CD1c-positive myeloid dendritic cell (primary cell): Measurements from ENCODE around the gene TAX1BP3.

Source experiments
- DNase-seq: peaks from one replicate; pipeline ENCODE4 v3.0.0-alpha.2; 2016; ENCODE audit errors: extremely low spot score

TAX1BP3 gene

DNA sequence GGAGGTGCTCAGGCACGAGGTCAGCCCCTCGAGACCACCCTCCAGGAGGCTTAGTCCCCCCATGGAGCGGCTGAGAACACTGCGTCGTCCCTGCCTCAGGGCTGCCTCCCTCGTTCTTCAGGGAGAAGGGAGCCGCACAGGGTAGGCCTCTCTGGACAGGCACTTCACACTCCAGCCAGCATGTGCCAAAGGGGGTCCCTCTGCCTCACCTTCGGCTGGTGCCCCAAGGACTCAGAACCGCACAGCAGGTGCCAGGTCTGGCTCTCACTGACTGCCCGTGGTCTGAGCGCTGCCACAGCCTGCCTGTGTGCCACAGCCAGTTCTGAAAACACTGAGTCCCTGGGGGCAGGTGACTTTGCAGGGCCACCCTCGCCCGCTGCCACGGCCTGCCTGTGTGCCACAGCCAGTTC is 20.5 kb upstream of the TAX1BP3 start:
- no peak for DNase-seq

DNA sequence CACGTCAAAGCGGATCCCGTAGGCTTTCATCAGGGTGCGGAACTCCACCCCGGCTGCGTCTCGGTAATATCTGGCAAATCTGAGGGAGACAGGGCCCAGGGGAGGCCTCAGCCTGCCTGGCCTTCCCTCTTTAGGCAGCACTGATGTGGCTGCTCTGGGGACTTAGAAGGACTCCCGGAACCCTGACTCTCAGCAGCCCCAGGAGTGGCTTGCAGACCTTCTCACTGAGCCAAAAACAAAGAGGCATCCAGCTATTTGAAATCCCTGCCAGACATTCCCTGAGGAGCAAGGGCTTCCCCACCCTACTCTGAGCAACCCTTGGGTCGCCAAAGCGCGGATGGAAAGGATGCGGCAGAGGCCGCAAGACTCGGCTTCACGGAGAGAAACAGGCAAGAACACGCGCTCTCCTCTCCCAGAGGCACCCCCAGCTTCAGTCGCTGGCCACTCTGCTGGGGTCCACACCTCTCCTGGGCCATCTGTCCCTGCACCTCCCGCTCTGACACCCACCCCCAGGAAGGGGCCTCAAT is 19.7 kb upstream of the TAX1BP3 start:
- no peak for DNase-seq

DNA sequence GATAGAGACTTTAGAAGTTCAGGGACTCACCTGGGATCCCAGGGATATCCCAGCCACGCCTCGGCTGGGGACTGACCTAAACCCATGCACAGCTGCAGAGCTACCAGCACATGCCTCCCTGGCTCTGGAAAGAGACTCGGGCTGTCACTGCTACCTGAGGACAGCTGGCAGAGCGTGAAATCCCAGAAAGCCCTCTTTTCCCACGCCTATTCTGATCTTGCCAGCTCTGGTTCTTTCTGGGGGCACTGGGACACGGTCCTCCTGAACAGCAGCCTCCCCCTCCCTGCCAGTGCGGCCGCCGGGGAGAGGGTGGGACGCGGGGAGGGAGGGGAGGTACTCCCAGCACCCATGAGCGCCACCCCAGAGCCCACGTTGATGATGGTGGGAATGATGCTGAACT is 16.8 kb upstream of the TAX1BP3 start:
- DNase-seq: no peak

DNA sequence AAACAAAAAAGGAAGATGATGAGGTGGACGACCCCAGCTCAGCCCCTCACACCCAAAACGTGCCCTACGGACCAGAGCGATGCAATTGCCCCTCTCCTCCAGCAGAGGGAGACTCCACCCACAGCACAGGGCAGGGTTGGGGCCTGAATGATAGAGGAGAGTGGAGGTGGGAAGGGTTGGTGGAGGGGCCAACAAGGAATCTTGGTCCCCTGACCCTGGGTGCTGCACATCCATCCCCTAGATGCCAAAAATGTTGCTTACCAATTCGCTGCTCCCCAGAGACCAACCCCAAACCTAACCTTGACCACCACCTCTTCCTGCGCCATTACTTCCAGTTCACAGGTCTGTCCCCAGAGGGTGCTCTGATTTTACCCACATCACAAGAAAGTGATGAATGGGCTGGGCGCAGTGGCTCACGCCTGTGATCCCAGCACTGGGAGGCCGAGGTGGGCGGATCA is 14.7 kb upstream of the TAX1BP3 start:
- DNase-seq: peak; percentile 68

DNA sequence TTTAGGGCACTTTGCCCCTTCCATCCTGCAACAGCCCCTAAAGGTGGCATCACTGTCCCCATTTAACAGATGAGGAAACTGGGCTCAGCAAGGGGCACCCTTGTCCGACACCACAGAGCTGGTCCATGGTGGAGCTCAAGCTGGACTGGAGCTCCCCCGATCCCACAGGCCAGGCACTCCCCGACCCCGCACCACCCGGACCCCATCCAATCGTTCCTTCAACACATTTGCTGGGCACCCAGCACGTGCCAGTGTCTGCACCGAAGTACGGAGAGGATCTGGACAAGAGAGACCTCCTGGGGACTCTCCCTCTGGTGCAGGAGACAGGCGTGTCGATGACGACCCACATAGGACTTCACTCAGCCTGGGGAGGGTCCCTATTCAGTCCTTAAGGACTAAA is 13.7 kb upstream of the TAX1BP3 start:
- no peak for DNase-seq

DNA sequence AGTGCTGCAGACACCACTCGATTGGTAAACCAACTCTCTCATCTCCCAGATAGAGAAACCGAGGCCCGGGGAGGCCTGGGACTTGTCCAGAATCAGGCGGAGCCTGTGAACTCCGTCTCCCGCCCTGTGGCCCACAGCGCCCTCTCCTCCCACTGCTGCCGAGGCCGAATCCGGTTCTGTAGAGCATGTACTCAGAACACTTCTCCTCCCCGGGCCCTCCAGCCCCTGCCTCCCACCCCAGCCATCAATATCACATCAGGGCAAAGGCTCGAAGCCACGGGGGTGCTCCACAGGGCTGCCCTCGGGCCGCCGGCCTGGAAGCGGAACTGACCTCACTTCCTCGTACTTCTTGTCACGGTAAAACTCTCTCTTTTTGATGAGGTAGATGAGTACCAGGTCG is 13.2 kb upstream of the TAX1BP3 start:
- peak; percentile 33 for DNase-seq

DNA sequence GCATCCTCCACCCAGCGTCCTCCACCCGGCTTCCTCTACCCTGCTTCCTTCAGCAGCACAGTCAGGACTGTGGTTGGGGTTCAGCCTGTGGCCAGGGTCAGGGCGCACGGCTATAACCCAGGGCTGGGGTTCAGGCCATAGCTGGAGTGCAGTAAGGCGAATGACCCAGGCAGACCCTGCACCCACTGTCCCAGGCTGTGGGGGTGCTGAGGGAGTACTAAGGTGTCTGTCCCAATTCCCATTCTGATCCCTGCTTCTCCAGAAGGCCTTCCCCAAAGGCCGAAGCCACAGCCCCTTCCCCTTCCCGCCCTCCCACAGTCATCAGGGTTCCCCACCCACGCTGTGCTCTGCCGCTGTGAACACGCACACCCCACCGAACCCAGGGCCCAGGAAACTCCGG is 12.7 kb upstream of the TAX1BP3 start:
- no peak for DNase-seq

DNA sequence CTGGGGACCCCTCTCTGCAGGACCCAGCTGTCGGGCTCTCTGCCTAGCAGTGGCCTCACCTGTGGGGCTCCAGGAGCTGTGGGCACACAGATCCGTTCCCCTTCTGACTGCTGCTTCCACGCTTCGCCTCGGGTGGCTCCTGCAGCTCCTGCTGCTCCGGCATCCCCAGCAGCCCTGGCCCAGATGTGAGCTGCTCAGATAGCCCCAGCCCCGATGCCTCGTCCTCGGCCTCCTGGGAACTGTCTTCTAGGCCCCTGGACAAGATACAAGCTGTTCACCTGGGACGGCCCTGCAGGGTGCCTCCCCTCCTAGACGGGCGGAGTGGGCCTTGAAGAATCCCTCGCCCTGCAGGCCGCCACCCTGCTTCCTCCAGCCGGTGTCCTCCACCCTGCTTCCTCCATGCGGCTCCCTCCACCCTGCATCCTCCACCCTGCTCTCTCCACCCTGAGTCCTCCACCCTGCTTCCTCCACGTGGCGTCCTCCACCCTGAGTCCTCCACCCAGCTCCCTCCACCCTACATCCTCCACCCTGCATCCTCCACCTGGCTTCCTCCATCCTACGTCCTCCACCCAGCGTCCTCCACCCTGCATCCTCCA is 11.3 kb upstream of the TAX1BP3 start:
- DNase-seq: no peak

DNA sequence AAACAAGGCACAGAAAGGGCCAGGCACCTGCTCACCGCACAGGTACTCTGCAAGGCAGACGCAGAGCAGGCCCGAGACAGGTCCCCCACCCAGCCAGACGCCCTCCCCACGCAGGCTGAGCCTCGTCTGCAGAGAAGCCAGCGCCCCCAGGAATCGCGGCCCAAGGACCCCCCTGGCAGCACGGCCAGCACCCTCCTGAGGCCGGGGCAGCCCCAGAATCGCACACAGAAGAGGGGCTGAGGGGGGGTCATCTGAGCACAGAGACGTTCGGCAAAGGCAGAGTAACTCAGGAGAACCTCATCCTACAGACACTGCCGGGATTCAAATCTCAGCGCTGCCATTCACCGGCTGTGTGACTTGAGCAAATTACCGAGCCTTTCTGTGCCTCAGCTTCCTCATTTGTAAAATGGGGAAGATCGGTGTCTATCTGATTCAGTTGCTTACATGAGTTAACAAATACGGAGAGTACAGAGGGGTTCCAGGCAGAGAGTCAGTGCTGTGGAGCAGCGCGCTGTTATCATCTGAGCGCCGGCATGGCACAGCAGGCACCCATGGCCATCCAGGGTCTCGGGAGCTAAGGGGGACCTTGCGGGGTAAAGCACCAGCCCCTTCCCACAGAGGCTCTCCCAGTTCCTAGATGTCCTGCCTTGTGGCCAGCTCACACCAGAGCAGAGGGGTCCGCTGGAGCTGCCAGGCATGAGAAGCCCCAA is 10.6 kb upstream of the TAX1BP3 start:
- peak; percentile 43 for DNase-seq

DNA sequence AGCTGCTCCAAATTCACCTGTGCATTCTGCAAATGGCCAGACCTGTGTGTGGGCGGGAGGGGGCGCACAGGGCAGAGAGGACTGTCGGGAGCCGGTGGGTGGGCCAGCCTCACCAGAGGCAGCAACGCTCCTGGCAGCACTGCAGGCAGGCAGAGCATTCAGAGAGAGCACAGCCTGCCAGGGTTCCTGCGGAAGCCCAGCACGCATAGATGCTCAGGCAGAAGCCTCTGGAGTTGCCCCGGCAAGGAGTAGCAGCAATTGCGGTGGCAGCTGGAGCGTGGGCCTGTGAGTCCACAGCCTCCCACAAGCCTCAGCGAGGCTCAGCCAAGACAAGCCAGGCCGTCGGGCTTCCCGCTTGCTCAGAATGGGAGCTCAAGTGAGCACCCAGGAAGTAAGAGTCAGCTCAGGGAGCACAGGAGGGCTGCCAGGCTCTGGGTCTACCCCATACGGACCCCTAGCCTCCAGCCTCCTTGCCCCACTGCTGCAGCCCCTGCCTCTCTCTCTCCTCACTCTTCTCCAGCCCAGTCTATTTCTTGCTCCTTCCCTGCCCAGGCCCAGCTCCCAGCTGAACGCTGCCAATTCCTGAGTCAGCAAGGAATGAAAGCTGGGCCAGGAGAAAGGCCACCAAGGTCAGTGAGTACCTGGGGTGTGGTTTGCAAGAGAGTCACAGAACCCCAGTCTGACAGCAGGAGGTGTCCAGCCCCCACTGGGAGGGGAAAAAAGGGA is 9.9 kb upstream of the TAX1BP3 start:
- no peak for DNase-seq

DNA sequence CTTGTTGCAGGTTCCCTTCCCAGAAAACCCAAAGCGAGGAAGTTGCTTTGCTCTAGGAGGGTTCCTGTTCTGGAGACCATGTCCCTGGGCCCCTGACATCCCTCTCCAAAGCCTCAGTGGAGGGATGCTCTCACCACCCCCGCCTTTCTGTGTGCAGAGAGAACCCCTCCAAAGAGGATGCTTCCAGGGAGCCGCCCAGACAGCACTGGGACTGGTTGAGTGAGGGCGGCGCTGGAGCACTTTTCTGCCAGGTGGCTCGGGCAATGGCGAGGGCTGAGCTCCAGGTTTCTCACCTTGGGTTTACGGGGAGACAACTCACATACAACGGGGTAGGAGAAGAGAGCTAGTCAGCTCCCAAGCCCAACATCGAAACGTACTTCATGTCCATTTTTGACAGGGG is 7.5 kb upstream of the TAX1BP3 start:
- no peak for DNase-seq

DNA sequence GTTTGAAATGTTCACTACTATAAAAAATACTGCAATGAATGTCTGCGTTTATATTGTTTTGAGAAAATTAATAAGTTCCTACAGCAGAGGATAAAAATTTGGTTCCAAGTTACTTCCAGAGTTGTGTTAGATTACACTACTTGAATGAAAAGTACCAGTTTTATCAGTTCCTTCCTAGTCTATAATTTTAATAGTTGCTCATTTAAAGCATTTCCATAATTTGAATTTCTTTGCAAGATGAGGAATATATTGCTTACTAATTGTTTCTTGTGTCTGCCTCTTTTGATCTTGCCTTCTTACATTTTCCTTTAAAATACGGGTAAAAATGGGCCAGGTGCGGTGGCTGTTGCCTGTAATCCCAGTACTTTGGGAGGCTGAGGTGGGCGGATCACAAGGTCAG is 4.2 kb upstream of the TAX1BP3 start:
- DNase-seq: no peak

DNA sequence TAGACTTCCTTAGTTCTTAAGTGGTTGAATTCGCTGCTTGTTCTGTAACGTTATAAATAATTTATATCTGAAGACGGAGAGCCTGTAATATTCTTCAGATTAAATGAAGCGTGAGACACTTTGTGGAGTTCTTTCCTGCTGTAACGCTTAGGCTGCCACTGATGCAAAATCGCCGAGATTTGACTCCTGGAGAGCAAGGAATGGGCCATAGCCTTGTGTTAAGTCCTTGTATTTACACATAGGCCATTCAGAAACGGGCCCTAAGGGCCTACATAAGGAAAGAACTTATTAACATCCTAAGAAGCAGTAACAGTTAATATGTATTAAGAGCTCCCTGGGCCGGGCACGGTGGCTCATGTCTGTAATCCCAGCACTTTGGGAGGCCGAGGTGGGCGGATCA is 1.2 kb upstream of the TAX1BP3 start:
- DNase-seq: no peak

DNA sequence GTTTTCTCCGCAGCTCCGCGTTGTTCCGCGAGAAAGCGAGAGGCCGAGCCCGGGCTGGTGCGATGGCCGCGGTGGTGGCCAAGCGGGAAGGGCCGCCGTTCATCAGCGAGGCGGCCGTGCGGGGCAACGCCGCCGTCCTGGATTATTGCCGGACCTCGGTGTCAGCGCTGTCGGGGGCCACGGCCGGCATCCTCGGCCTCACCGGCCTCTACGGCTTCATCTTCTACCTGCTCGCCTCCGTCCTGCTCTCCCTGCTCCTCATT is 638 bp upstream of the TAX1BP3 start:
- no peak for DNase-seq

DNA sequence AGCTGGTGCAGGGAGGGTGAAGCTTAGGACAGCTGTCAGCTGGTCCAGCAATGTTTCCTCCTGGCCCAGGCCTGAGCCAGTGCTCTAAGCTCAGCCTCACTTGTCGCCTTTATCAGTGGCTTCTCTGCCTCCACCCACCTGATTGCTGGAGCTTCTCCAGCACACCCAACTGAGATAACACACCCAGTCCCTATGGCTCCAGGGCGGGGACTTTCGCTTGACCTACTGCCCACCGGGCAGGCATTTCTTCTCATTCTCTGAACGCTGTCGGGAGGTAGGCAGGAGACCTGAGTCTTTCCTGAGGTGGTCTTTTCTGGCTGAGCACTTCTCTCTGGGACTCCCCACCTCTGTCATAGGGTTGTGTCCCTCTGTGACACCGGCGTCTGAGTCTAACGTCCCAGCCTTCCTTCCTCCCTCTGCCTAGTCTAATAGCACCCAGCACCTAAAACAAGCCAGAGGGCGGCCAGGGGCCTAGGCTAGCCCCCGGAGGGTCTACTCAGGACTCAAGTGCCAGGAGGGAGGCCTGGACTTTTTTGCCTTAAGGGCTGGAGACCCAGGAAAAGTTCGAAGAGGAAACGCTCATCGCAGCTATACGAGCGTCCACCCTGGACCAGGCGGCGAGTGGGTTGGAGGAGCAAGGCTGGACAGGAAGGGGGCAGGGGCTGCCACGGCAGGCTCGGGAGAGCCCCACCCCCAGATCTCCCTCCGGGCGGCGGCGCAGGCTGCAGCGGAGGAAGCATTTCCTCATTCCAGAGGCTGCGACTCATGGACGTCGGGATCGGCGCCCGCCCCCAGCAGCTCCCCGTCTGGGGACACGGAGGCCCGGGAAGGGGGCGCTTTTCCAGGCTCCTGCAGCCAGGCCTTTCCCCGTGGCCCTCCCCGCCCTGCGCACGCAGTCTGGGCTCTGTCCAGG is 756 bp downstream of the TAX1BP3 start:
- peak; percentile 81 for DNase-seq

DNA sequence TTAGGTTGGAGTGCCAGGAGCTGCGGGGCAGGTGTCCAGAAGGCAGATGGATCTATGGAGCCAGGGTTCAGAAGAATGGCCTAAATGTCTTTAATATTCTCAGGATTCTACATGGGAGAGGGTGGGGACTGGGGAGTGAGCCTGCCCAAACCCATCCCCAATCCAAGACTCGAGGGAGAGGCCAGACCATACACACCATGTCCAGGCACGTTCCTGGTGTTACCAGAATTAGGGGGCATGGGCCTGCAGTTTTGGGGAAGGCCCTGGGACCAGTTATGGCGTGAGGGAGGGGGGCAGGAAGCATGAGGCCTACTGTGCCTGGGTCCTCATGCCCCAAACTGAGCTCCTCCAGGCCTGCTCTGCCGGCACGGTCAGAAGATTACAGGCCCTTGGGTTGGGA is 1.9 kb downstream of the TAX1BP3 start:
- DNase-seq: no peak

DNA sequence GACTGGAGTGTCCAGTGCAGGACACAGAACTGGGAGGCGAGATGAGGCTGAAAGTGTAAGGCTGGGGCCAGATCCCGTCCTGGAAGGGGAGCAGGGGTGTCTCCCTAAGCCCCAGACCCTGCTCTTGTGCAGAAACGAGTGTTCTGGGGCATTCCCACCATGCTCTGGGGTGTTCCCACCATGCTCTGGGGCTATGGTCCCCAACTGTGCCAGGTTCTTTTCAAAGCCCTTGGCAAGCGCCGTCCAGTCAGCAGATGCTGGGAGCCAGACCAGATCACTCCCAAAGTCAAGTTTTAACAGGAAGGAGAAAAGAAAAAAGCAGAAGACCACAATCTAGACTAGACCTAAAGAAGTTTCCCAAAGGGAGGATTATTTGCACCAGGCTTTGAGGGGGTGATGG is 2.5 kb downstream of the TAX1BP3 start:
- DNase-seq: no peak

DNA sequence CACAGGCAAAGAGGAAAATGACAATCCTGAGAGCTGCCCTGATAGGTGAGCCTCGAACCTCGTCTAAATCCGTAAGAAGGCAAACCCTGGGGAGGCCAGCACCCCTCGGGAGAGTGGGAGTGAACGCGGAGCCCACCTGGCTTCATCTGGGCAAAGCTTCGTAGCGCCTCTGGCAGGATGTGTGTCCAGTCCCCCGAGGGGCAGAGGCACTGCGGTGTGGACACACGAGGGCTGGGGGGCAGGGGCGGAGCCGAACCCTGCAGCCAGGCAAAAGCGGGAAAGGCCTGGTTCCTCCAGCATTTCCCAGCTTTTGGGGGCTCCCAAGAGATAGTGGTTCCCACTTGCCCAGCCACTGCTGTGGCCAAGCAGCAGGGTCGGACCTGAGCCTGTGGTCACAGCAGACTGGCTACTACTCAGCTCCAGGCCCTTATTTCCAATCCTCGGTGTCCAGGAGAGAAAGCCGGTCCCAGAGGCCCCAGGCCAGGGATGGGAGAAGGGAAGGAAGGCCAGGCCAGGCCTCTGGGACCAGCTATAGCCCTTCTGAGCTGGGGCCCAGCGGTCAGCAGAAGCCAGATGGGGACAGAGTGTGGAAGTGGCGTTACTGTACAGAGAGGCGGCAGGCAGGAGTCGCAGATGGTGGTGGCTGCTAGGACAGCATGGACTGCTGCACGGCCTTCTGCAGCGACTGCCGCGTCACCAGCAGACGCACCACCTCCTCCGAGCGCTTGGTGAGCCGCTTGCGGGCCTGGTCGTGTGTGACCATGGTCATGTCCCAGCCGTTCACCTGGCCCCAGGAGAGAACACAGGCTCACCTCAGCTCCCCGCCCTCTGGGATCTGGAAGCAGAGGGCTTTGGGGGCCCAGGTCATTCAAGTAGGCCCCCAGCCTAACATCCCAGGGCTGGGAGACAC is 5.0 kb downstream of the TAX1BP3 start:
- DNase-seq: no peak

DNA sequence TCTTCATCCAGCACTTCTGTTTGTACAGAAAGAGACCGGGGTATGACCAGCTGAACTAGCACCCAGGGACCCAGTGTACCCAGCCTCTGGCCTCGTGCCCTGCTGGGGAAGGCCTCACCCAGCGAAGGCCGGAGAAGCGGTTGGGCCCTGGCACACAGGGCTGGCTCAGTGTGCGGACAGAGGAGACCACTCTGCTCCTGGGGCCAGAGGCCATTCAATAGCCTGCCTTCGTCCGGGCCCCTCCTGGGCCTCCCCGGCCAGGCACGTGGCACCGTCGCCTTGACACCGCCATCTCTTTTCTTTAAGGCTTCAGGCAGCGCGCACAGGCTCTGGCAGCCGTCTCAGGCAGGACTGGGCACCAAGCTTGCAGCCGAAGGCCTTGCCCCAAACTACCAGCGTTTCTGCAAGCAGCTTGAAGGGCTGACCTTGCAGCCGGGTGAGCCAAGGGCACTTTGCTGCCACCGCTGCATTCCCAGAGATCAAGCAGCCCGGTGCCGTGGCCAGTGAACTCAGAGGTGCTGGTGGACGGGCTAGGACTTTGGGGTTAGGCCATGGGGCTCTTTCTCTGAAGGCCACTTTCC is 8.0 kb downstream of the TAX1BP3 start:
- no peak for DNase-seq

DNA sequence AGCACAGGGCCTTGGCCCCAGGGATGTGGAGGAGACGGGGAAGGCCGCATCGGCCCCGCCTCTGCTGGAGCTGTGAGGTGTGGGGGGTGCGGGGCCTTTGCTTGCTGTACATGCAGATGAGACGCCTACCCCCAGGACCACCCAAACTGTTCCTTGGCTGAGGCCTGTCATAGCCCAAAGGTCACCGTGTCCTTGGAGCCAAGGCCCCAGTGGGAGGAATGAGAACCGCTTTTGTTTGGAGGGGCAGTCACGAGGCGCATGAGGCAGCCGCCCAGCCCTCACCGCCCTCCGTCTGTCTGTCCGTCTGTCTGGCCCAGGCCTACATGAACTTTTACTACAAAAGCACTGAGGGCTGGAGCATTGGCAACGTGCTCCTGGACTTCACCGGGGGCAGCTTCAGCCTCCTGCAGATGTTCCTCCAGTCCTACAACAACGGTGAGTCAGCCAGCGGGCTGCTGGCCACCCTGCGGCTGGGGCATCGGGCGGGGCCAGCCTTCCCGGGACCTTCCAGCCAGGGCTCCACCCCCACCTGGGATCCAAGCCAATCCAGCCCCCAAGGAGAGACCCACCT is 8.8 kb downstream of the TAX1BP3 start:
- no peak for DNase-seq
